ENCODE measurements around the gene ARSA. TPM values are rescaled to one million over a fixed set of nuclear protein-coding genes. Genes with fewer than 3 reads are reported as not detected.
A peak's percentile ranks its signal among the peaks of the same experiment; 100 is the strongest.

ARSA gene
- total and polyA plus RNA-seq, 2 of the 13 experiments (the other 11 are each of a cell fraction or from before 2014, with no cell fraction given), result 9.0 to 11.5 TPM

DNA sequence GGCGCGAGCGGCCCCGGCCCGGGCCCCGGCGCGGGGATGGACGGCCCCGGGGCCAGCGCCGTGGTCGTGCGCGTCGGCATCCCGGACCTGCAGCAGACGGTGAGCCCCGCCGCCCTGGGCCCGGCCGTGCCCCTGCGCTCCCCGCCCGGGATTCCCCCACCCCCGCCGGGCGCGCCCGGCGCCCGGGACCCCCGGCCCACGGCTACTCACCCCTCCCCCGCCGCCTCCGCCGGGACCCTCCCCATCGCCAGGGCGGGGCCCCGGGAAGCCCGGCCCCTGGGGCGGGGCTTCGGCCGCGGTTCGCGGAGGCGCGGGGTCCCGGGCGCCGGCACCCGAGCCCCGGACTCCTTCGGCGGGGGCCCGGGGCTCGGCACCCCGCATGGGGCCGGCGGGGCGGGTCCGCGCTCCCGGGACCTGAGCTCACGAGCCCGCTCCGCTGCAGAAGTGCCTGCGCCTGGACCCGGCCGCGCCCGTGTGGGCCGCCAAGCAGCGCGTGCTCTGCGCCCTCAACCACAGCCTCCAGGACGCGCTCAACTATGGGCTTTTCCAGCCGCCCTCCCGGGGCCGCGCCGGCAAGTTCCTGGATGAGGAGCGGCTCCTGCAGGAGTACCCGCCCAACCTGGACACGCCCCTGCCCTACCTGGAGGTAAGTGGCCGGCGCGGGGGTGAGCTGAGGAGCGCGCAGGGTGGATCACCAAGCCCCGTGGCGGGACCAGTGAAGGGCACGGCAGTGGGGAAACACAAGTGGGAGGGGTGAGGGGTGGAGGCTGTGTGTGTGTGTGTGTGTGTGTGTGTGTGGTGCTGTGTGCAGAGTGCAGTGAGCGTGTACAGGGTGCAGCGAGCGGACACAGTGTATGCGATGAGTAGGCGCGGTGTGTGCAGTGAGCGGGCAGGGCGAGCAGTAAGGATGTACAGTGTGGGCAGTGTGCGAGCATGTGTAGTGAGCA, 46.9 kb upstream of the ARSA start (continued):
- TF ChIP-seq ZEB1 (IDR thresholded peaks at IDR 0.05; ENCODE audit: insufficient replicate concordance, low read depth), result no peak
- TF ChIP-seq, protein P1, sequence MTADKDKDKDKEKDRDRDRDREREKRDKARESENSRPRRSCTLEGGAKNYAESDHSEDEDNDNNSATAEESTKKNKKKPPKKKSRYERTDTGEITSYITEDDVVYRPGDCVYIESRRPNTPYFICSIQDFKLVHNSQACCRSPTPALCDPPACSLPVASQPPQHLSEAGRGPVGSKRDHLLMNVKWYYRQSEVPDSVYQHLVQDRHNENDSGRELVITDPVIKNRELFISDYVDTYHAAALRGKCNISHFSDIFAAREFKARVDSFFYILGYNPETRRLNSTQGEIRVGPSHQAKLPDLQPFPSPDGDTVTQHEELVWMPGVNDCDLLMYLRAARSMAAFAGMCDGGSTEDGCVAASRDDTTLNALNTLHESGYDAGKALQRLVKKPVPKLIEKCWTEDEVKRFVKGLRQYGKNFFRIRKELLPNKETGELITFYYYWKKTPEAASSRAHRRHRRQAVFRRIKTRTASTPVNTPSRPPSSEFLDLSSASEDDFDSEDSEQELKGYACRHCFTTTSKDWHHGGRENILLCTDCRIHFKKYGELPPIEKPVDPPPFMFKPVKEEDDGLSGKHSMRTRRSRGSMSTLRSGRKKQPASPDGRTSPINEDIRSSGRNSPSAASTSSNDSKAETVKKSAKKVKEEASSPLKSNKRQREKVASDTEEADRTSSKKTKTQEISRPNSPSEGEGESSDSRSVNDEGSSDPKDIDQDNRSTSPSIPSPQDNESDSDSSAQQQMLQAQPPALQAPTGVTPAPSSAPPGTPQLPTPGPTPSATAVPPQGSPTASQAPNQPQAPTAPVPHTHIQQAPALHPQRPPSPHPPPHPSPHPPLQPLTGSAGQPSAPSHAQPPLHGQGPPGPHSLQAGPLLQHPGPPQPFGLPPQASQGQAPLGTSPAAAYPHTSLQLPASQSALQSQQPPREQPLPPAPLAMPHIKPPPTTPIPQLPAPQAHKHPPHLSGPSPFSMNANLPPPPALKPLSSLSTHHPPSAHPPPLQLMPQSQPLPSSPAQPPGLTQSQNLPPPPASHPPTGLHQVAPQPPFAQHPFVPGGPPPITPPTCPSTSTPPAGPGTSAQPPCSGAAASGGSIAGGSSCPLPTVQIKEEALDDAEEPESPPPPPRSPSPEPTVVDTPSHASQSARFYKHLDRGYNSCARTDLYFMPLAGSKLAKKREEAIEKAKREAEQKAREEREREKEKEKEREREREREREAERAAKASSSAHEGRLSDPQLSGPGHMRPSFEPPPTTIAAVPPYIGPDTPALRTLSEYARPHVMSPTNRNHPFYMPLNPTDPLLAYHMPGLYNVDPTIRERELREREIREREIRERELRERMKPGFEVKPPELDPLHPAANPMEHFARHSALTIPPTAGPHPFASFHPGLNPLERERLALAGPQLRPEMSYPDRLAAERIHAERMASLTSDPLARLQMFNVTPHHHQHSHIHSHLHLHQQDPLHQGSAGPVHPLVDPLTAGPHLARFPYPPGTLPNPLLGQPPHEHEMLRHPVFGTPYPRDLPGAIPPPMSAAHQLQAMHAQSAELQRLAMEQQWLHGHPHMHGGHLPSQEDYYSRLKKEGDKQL (CRISPR knock-in tag; IDR thresholded peaks at IDR 0.05; ENCODE audit: low read depth), result no peak
- TF ChIP-seq ADNP (CRISPR knock-in tag; IDR thresholded peaks at IDR 0.05), result no peak
- no peak for TF ChIP-seq ZNF761 (CRISPR knock-in tag; conservative IDR thresholded peaks at IDR 0.05)
- TF ChIP-seq CHD4 (IDR thresholded peaks at IDR 0.05; ENCODE audit: borderline replicate concordance, low read length), result no peak
- no peak for TF ChIP-seq REL (CRISPR knock-in tag; conservative IDR thresholded peaks at IDR 0.05)
- TF ChIP-seq ZNF780A (CRISPR knock-in tag; IDR thresholded peaks at IDR 0.05), result 0 out of 2 replicates have a peak, but pooled peaks have one; percentile 55
- no peak for TF ChIP-seq ATM (IDR thresholded peaks at IDR 0.05; ENCODE audit: borderline replicate concordance)
- no peak for TF ChIP-seq KLF11 (CRISPR knock-in tag; IDR thresholded peaks at IDR 0.05)
- TF ChIP-seq ZNF839 (CRISPR knock-in tag; IDR thresholded peaks at IDR 0.05; ENCODE audit: borderline replicate concordance), result no peak
- TF ChIP-seq NCOR1 (IDR thresholded peaks at IDR 0.05; ENCODE audit: borderline replicate concordance, low read length), result no peak
- TF ChIP-seq RAD21 (CRISPR knock-in tag; IDR thresholded peaks at IDR 0.05), result peak; percentile 25; the same call in 1 of the 2 replicates
- peak; percentile 60 for TF ChIP-seq HNRNPK (IDR thresholded peaks at IDR 0.05; ENCODE audit: low read depth, low read length, poor library complexity, severe bottlenecking)
- 0 out of 2 replicates have a peak, but pooled peaks have one; percentile 13 for TF ChIP-seq ZNF768 (CRISPR knock-in tag; IDR thresholded peaks at IDR 0.05)
- TF ChIP-seq, protein P2, sequence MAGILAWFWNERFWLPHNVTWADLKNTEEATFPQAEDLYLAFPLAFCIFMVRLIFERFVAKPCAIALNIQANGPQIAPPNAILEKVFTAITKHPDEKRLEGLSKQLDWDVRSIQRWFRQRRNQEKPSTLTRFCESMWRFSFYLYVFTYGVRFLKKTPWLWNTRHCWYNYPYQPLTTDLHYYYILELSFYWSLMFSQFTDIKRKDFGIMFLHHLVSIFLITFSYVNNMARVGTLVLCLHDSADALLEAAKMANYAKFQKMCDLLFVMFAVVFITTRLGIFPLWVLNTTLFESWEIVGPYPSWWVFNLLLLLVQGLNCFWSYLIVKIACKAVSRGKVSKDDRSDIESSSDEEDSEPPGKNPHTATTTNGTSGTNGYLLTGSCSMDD (CRISPR knock-in tag; IDR thresholded peaks at IDR 0.05), result no peak
- no peak for TF ChIP-seq ZNF75D (CRISPR knock-in tag; IDR thresholded peaks at IDR 0.05; ENCODE audit: borderline replicate concordance)
- no peak for TF ChIP-seq CEBPG (CRISPR knock-in tag; IDR thresholded peaks at IDR 0.05)

Data from HepG2 (cell line).